HCT116 (cell line): ENCODE results near the gene CLEC10A. TPM values are rescaled to one million over a fixed set of nuclear protein-coding genes. Genes with fewer than 3 reads are reported as not detected.

Source experiments
- ATAC-seq: fragments of 200-7000 bp; cut with Tn5 transposase; 2 replicates; pipeline ENCODE4 v1.9.1; 2020; ENCODE audit warnings: mild to moderate bottlenecking, moderate library complexity
- BruUV-seq: library from RNA; stranded (reverse); fragments of 400-500 nt; replicated peaks from 2 replicates; lab custom pipeline; 2021; lab: Mats Ljungman, UMichigan
- CTCF ChIA-PET: fragments of 300-600 bp; sonication (Branson Sonifier 250); formaldehyde crosslinking; loops from one replicate; lab custom pipeline; 2021; ENCODE audit warnings: antibody characterized with exemption; lab: Charles Lee
- POLR2A ChIA-PET: fragments of 300-600, 350-600 bp; sonication (Branson Sonifier 250); formaldehyde crosslinking; loops from one replicate; lab custom pipeline; 2021; ENCODE audit warnings: antibody characterized with exemption; lab: Charles Lee
- RAD21 ChIA-PET, 2 experiments: fragments of 300-600 bp; sonication (Branson Sonifier 250); formaldehyde crosslinking; loops; one replicate each; lab custom pipeline; 2023; ENCODE audit warnings: low total read pairs in 2 of 2; ENCODE audit not compliant: uncharacterized antibody in 2 of 2, unreplicated experiment in 2 of 2, low non-redundant PET in 1 of 2; lab: Charles Lee
- DNase-seq: peaks from one replicate; pipeline ENCODE4 v3.0.0-alpha.2; 2010; ENCODE audit warnings: low read depth, low spot score
- H2AFZ ChIP-seq: fragments of 200-600 bp; shearing (Covaris generic), sonication (generic); 2 replicates; pipeline ENCODE4 v1.6.1; 2017; ENCODE audit warnings: low read depth, mixed run types, mixed read lengths, antibody characterized with exemption, low read length; ENCODE audit not compliant: poor library complexity, severe bottlenecking
- H3K27ac ChIP-seq: 2 replicates; pipeline ENCODE4 v1.5.1; 2012; ENCODE audit warnings: low read depth, low read length
- H3K27me3 ChIP-seq: fragments of 200-600 bp; sonication (generic); 2 replicates; pipeline ENCODE4 v1.6.1; 2016; ENCODE audit warnings: mixed run types, low read length, mixed read lengths; ENCODE audit not compliant: insufficient read depth
- H3K36me3 ChIP-seq, 2 experiments: fragments of 200-500 bp in 1 of 2; fragments of 200-600 bp in 1 of 2; sonication (Bioruptor generic) in 1 of 2; sonication (generic) in 1 of 2; 2 replicates each; pipeline versions ENCODE4 v1.5.1 to v1.6.1; 2014 to 2016; ENCODE audit warnings: low read length in 2 of 2, inconsistent platforms in 1 of 2, mixed read lengths in 1 of 2, mixed run types in 1 of 2; ENCODE audit not compliant: insufficient read depth in 2 of 2, control insufficient read depth in 1 of 2
- H3K4me1 ChIP-seq, 2 experiments: fragments of 200-600 bp in 1 of 2; sonication (generic) in 1 of 2; 2 replicates each; pipeline versions ENCODE4 v1.5.1 to v1.6.1; 2012 to 2017; ENCODE audit warnings: low read length in 2 of 2, inconsistent platforms in 1 of 2, mild to moderate bottlenecking in 1 of 2, mixed read lengths in 1 of 2, mixed run types in 1 of 2, moderate library complexity in 1 of 2; ENCODE audit not compliant: insufficient read depth in 2 of 2, control insufficient read depth in 1 of 2
- H3K4me2 ChIP-seq: fragments of 200-600 bp; sonication (generic); 2 replicates; pipeline ENCODE4 v1.6.1; 2017; ENCODE audit warnings: mixed run types, low read length, mixed read lengths
- H3K4me3 ChIP-seq, 2 experiments: fragments of 200-600 bp in 1 of 2; sonication (generic) in 1 of 2; replicated peaks in 1 of 2; 2 replicates each; pipeline ENCODE4 v1.5.1; 2011 to 2016; ENCODE audit warnings: low read length in 2 of 2, control low read depth in 1 of 2, low read depth in 1 of 2, mild to moderate bottlenecking in 1 of 2, mixed read lengths in 1 of 2, mixed run types in 1 of 2
- H3K79me2 ChIP-seq: fragments of 200-600 bp; sonication (generic); 2 replicates; pipeline ENCODE4 v1.6.1; 2017; ENCODE audit warnings: mild to moderate bottlenecking, mixed run types, low read length, moderate library complexity, mixed read lengths; ENCODE audit not compliant: insufficient read depth
- H3K9ac ChIP-seq: fragments of 200-600 bp; sonication (generic); 2 replicates; pipeline ENCODE4 v1.6.1; 2016; ENCODE audit warnings: low read length, mixed read lengths
- H3K9me2 ChIP-seq: fragments of 200-600 bp; sonication (generic), shearing (Covaris generic); 2 replicates; pipeline ENCODE4 v1.6.1; 2017; ENCODE audit warnings: mixed run types, mild to moderate bottlenecking, moderate library complexity; ENCODE audit not compliant: insufficient read depth
- H3K9me3 ChIP-seq, 2 experiments: fragments of 200-500 bp in 1 of 2; fragments of 200-600 bp in 1 of 2; sonication (Bioruptor generic) in 1 of 2; sonication (generic) in 1 of 2; 2 replicates each; pipeline ENCODE4 v1.6.1; 2014 to 2017; ENCODE audit warnings: low read length in 2 of 2, mixed read lengths in 2 of 2, inconsistent platforms in 1 of 2, low read depth in 1 of 2, mild to moderate bottlenecking in 1 of 2, mixed run types in 1 of 2, moderate library complexity in 1 of 2; ENCODE audit not compliant: control insufficient read depth in 1 of 2, insufficient read depth in 1 of 2
- H4K20me1 ChIP-seq: fragments of 200-600 bp; sonication (generic), shearing (Covaris generic); 2 replicates; pipeline ENCODE4 v1.6.1; 2017; ENCODE audit warnings: mixed run types, mild to moderate bottlenecking, moderate library complexity; ENCODE audit not compliant: insufficient read depth
- ATF3 ChIP-seq: IDR thresholded peaks from 2 replicates; pipeline ENCODE4 v1.6.1; 2012
- EGR1 ChIP-seq: IDR thresholded peaks from 2 replicates; pipeline ENCODE4 v1.6.1; 2012; ENCODE audit warnings: low read depth
- EZH2 ChIP-seq: fragments of 200-600 bp; sonication (generic); IDR thresholded peaks from 2 replicates; pipeline ENCODE4 v1.6.1; 2017; ENCODE audit warnings: antibody characterized with exemption, mixed run types
- FOSL1 ChIP-seq: IDR thresholded peaks from 2 replicates; pipeline ENCODE4 v1.6.1; 2012; ENCODE audit warnings: low read depth
- JUND ChIP-seq: IDR thresholded peaks from 2 replicates; pipeline ENCODE4 v1.6.1; 2012
- MAX ChIP-seq: IDR thresholded peaks from 2 replicates; pipeline ENCODE4 v1.6.1; 2012
- POLR2A ChIP-seq: IDR thresholded peaks from 2 replicates; pipeline ENCODE4 v1.7.0; 2011; ENCODE audit warnings: borderline replicate concordance; ENCODE audit not compliant: insufficient read depth, insufficient read length; ENCODE audit errors: extremely low read depth
- POLR2AphosphoS5 ChIP-seq: IDR thresholded peaks from 2 replicates; pipeline ENCODE4 v1.6.1; 2011; ENCODE audit warnings: mild to moderate bottlenecking, low read depth, low read length, moderate library complexity
- REST ChIP-seq: IDR thresholded peaks from 2 replicates; pipeline ENCODE4 v1.6.1; 2012; ENCODE audit warnings: low read depth
- SIN3A ChIP-seq: IDR thresholded peaks from 2 replicates; pipeline ENCODE4 v1.6.1; 2012; ENCODE audit warnings: low read depth
- SP1 ChIP-seq: IDR thresholded peaks from 2 replicates; pipeline ENCODE4 v1.6.1; 2012; ENCODE audit warnings: low read depth
- SRF ChIP-seq: IDR thresholded peaks from 2 replicates; pipeline ENCODE4 v1.6.1; 2012; ENCODE audit warnings: low read depth
- YY1 ChIP-seq: IDR thresholded peaks from 2 replicates; pipeline ENCODE4 v1.6.1; 2011; ENCODE audit warnings: low read length, low read depth, moderate library complexity, mild to moderate bottlenecking; ENCODE audit not compliant: insufficient replicate concordance; ENCODE audit errors: extremely low read depth
- intact Hi-C: fragments of 100-400 bp; cut with micrococcal nuclease; formaldehyde crosslinking; loops from 2 replicates; pipeline ENCODE4 v1.10.0; 2022
- total RNA-seq: library from RNA; stranded (reverse); gene quantifications from one replicate; pipeline ENCODE4 v1.2.1, GENCODE V29; 2021; ENCODE audit not compliant: unreplicated experiment

The CLEC10A gene
- total RNA-seq, 1 experiment from 2014 or later, result not detected

- TF ChIP-seq MAX, result no peak
- TF ChIP-seq, all 23 proteins: peak for 0
These were observed 29.6 kb upstream of the CLEC10A start (continued) for GRCh38 chr17:7109461-7110322.

GRCh38 chr17:7108981-7109380, 28.9 kb upstream of the CLEC10A start:
- ChIA-PET RAD21 (no interaction called here), CTCF (no interaction called here), POLR2A (no interaction called here)
- Histone ChIP-seq H3K36me3 (no peaks in the 10 kb centered on the region), H2AFZ (no peak overlapping the region), H3K4me1 (no peaks in the 10 kb centered on the region), H3K9ac (no peak overlapping the region), H3K27ac (no peak overlapping the region), H4K20me1 (no peaks in the 10 kb centered on the region), H3K27me3 (no peaks in the 10 kb centered on the region), H3K9me3 (no peaks in the 10 kb centered on the region), H3K4me2 (no peak overlapping the region), H3K4me3 (no peak overlapping the region), H3K79me2 (no peaks in the 10 kb centered on the region), H3K9me2 (no peaks in the 10 kb centered on the region)
- no TSS peak for BruUV-seq
- DNase-seq (no peak), ATAC-seq (no peak)
- intact Hi-C loops, result no loop called here
- no peak for TF ChIP-seq POLR2A
- no peak for TF ChIP-seq EZH2
- TF ChIP-seq SP1, result no peak
- TF ChIP-seq MAX, result no peak
- no peak for TF ChIP-seq EGR1
- no peak for TF ChIP-seq FOSL1
- no peak for TF ChIP-seq JUND
- no peak for TF ChIP-seq POLR2AphosphoS5

- intact Hi-C loops, result no loop called here
- Histone ChIP-seq H3K4me1 (no peaks in the 10 kb centered on the region), H3K4me2 (no peak overlapping the region), H3K9me3 (no peaks in the 10 kb centered on the region), H3K9me2 (no peaks in the 10 kb centered on the region), H3K4me3 (no peak overlapping the region), H3K9ac (no peak overlapping the region), H4K20me1 (no peaks in the 10 kb centered on the region), H3K27ac (no peak overlapping the region), H3K36me3 (no peaks in the 10 kb centered on the region), H2AFZ (no peak overlapping the region), H3K27me3 (no peaks in the 10 kb centered on the region), H3K79me2 (no peaks in the 10 kb centered on the region)
- DNase-seq (no peak), ATAC-seq (no peak)
- ChIA-PET POLR2A (no interaction called here), RAD21 (no interaction called here), CTCF (no interaction called here)
- TF ChIP-seq ATF3 (no peak), SIN3A (no peak), YY1 (no peak), REST (no peak), JUND (no peak), SRF (no peak)
- BruUV-seq, result no TSS peak
These were observed 28.5 kb upstream of the CLEC10A start for GRCh38 chr17:7108560-7108925.
